DMS153 treated with DMSO at 0.1 percent for 48 hours (cell line): ENCODE measurements around the gene NR6A1.
A peak's percentile ranks its signal among the peaks of the same experiment; 100 is the strongest.

Experiments
- DNase-seq: peaks from one replicate; lab custom pipeline; 2025; ENCODE audit not compliant: unreplicated experiment; lab: John Stamatoyannopoulos, UW

NR6A1 gene

GRCh38 chr9:124477648-124478285 lies 293.3 kb downstream of the NR6A1 start:
- DNase-seq = peak; percentile 47

GRCh38 chr9:124477211-124477647 lies 293.9 kb downstream of the NR6A1 start:
- DNase-seq = peak; percentile 33

GRCh38 chr9:124475868-124476690 lies 295.0 kb downstream of the NR6A1 start:
- no peak for DNase-seq

GRCh38 chr9:124475158-124475867 lies 295.8 kb downstream of the NR6A1 start:
- no peak for DNase-seq

- DNase-seq = no peak
These were observed 297.0 kb downstream of the NR6A1 start for GRCh38 chr9:124474151-124474550.

GRCh38 chr9:124473310-124473709 lies 297.8 kb downstream of the NR6A1 start:
- DNase-seq = no peak

GRCh38 chr9:124472770-124473169 lies 298.3 kb downstream of the NR6A1 start:
- no peak for DNase-seq

- no peak for DNase-seq
These were observed 299.4 kb downstream of the NR6A1 start for GRCh38 chr9:124471761-124472160.

GRCh38 chr9:124470726-124471125 lies 300.4 kb downstream of the NR6A1 start:
- no peak for DNase-seq

GRCh38 chr9:124470306-124470705 lies 300.8 kb downstream of the NR6A1 start:
- no peak for DNase-seq

- DNase-seq = no peak
These were observed 301.9 kb downstream of the NR6A1 start for GRCh38 chr9:124469011-124469832.

GRCh38 chr9:124468061-124468740 lies 302.9 kb downstream of the NR6A1 start:
- no peak for DNase-seq

- no peak for DNase-seq
These were observed 303.6 kb downstream of the NR6A1 start for GRCh38 chr9:124467410-124468060.
